HEK293 (cell line): ENCODE measurements around the gene FTO.

Source experiments
- ZBTB10 ChIP-seq: fragments of 450-650 bp; formaldehyde crosslinking; IDR thresholded peaks from 2 replicates; pipeline ENCODE4 v1.5.1; 2016; ENCODE audit warnings: missing biosample characterization, missing genetic modification characterization
- ZNF704 ChIP-seq: fragments of 450-650 bp; formaldehyde crosslinking; IDR thresholded peaks from 2 replicates; pipeline ENCODE4 v1.5.1; 2016; ENCODE audit warnings: missing biosample characterization, missing genetic modification characterization

GRCh38 chr16:53989597-53989996 is 285.6 kb downstream of the FTO start:
- TF ChIP-seq ZBTB10 (no peak), ZNF704 (tag by site-specific recombination) (no peak)
